ENCODE data around the gene FAM162B.
A peak's percentile ranks its signal among the peaks of the same experiment; 100 is the strongest.
"Not testable (repeated sequence)": the region's sequence is repeated elsewhere in the genome, so short reads cannot be mapped to it uniquely, and the experiment has no call there.

Gene FAM162B

GRCh38 chr6:116764961-116765841 lies at the start of gene FAM162B:
Gene FAM162B (minus strand): TSS chr6:116765719. CDS start chr6:116765576, 143 bp downstream.
- no peak for DNase-seq

DNA sequence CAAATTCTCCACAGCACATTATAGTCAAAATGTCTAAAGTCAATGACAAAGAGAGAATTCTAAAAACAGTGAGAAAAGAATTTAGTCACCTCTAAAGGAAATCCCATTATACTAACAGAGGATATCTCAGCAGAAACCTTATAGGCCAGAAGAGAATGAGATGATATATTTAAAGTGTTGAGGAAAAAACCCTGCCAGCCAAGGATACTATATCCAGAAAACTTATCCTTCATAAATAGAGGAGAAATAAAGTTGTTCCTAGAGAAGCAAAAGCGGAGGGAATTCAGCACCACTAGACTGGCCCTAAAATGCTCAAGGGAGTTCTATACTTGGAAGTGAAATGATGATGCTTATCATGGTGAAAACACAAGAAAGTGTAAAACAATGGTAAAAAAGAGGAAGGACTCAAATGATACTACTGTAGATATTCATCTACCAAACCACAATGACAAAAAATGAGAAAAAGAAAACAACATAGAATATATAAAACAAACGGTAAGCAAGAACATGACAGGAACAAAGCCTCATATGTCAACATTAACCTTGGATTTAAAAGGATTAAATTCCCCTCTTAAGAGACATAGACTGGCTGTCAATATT lies 46.6 kb upstream of the FAM162B start:
- no peak for DNase-seq

- no peak for DNase-seq
These were observed 36.5 kb upstream of the FAM162B start for GRCh38 chr6:116801971-116802370.

DNA sequence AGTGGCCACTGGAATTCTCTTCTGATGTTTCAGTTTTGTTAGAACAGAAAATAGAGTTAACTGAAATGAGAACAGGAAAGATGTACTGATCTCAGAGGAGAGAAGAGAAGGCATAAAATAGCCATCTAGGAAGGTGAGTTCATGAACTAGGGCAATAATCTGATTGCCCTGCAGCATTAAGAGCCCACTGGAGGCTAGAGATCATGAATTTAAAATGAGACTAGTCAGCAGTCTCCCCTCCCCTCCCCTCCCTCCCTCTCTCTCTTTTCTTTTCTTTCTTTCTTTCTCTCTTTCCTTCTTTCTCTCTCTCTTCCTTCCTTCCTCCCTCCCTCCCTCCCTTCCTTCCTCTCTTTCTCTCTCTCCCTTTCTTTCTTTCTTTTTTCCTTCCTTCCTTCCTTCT lies 34.4 kb upstream of the FAM162B start:
- no peak for DNase-seq

DNA sequence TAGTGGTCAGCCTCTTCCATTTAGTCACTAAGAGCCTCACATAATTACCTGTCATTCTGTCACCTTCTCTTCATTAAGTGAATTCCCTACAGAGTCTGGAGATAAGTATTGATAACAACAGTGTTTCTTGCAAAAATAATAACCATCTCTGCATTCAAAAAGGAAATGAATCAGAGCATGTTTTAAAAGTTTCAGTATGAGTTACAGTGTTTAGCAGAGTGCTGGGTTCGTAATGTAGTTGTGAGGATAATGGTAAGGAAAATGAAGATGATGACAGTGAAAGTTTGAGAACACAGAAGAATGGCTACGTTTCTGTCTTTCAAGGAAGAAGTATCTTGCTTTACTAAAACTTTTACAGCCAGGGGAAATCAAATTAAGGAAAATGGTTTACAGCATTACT lies 32.1 kb upstream of the FAM162B start:
- no peak for DNase-seq

DNA sequence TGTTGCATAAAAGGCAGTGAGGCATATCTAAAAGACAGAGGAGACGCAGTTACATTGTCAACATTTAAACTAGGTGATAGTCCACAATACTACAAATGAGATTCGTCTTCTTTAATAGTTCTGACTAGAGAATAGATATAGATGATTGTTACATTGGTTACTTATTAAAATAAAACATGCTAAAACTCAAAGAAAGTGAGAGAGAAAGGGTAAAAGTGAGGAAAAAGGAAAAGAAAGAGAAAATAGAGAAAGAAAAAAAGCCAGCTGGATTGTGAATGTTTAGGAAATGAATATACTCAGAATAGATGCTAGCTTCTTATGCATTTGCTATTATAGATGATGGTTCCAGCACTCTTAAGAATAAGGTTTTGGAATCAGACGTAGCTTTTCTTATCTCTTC lies 27.7 kb upstream of the FAM162B start:
- DNase-seq, result no peak

DNA sequence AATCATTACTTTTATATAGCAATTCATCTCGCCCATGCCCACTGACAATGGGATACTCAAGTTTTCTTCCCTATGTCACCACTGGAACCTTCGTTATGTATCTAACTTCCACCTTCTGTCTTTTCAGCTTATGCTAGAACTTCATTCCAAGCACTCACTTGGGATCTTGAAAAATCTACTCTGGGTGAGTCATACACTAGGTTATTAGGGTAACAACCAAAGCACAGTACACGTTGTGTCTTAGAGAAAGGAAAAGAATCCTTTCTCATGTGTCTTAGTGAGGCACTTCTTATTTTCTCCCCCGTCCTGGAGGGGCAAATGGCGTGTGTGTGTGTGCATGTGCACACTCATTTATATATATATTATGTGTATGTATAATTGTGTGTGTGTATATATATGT lies 18.3 kb upstream of the FAM162B start:
- DNase-seq, result no peak

DNA sequence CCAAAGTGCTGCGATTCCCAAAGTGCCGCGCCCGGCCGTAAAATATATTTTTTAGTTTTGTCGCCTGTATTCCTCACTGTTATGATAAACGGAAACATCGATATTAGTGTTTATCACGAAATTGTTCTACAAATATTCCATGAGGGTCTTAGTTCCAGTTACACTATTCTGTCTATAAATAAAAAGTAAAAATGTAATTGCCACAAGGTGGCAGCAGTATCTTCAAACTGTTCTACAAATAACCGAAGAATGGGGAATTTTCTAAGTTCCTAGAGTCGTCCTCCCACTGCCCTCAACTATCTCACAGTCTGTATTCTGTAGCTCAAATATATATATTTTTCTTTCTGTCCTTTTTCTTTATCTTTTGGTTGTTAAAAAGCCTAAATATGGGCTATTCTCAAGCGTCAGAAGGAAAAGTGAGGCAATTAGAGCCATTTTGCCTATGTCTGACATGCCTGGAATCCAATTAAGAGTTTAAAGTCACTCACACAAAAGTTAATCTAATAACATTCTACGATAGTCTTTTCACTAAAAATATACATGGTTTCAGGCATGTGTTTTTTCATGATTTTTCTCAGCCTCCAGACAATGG lies 14.2 kb upstream of the FAM162B start:
- DNase-seq, result peak; percentile 3

DNA sequence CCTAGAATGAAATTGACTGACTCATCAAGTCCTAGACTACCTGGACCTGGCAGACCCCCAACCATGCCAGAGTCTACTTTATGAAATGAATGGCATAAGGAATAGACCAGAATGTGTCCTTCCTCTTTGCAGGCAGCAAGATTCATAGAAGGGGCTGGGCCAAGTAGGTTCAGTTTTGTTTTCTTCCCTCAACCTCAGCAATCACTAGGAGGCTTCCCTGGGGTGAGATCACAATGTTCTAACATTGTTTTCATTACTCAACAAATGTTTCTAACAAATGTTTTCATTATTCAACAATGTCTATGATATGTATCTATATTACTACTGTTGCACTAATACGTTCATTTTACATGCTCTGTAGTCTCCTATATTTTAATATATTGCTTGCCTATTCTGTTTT lies 8.4 kb upstream of the FAM162B start:
- DNase-seq, result no peak

DNA sequence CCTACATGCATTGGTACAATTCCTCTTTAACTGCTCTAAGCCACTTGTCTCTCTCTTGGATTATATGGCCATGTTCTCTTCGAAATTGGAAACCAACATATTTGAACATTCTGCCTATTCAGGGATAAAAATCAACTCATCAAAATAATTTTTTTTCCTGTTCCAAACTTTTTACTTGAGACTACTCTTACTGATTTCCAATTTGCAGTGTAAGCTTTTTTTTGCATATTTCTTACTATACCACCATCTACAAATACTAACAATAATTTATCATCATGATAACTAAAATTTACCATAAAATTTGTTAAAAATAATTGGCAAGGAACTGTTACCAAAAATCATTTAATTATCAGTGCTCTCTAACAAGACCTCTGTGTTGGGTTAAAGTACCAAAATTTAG lies 6.9 kb upstream of the FAM162B start:
- no peak for DNase-seq

- no peak for DNase-seq
These were observed 2.2 kb upstream of the FAM162B start for GRCh38 chr6:116767715-116768114.

- DNase-seq, result no peak
These were observed 1.1 kb upstream of the FAM162B start for GRCh38 chr6:116766506-116767176.

- DNase-seq, result no peak
These were observed 924 bp downstream of the FAM162B start for GRCh38 chr6:116764629-116764960.

- no peak for DNase-seq
These were observed 1.5 kb downstream of the FAM162B start for GRCh38 chr6:116763906-116764628.

DNA sequence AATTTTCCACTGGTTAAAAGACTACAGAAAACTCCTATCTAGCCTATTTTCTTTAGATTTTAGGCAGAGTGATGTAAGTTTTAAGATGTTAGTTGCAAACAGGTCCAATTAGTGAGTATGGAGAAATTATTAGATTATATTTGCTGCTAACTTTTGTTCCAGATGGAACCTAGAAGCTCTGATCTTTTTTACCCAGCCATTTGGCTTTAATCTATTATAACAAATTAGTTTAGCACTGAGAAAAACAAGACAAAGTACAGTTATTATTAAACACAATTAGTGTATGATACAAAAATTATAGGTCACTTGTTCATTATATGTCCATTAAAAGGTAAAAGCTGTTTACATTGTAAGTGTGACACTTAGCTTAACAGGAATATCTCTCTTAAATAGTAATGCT lies 2.5 kb downstream of the FAM162B start:
- DNase-seq, result no peak

- no peak for DNase-seq
These were observed 3.3 kb downstream of the FAM162B start for GRCh38 chr6:116762235-116762634.

- DNase-seq, result no peak
These were observed 3.7 kb downstream of the FAM162B start for GRCh38 chr6:116761779-116762178.

GRCh38 chr6:116745176-116745575 lies 20.3 kb downstream of the FAM162B start:
- no peak for DNase-seq

GRCh38 chr6:116741571-116741970 lies 23.9 kb downstream of the FAM162B start:
- DNase-seq, result no peak

GRCh38 chr6:116740486-116740885 lies 25.0 kb downstream of the FAM162B start:
- DNase-seq, result not testable (repeated sequence)

DNA sequence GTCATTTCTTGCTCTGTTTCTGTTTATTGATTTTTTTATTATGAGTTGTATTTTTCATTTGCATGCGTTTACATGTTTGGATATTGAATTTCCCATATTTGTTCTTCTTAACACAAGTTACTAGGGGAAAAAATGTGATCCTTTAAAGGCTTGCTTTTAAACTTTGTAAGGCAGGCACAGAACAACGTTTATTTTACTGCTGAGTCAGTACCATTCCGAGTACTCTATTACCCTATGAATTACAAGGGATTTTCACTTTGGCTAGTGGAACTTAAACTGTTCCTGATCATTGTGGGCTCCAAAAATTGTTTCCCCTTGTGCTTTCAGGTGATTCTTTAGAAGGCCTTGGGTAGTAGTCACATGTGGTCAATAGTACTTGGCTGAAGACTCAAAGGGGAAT lies 28.5 kb downstream of the FAM162B start:
- no peak for DNase-seq

GRCh38 chr6:116730513-116730912 lies 35.0 kb downstream of the FAM162B start:
- DNase-seq, result no peak

DNA sequence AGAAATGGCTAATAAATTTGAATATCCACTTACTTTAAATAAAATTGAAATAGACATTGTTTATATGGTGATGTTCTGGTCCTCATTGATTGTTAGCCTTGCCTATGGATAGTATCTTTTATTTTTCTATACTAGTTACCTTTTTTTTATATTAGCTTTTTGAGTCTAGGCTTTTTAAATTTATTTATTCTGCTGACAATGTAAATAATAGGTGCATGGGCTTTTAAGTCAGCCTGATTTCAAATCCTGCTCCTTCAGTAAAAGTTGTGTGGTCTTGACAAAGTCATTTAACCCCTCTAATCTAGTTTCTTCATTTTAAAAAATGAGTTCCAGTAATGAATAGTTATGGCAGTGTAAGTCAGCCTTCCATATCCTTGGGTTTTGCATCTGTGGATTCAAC lies 38.6 kb downstream of the FAM162B start:
- no peak for DNase-seq

Measured in amniotic stem cell (primary cell).